HG02938 (cell line): ENCODE data around the gene LSM3.

Experiments used
- ATAC-seq: cut with Tn5 transposase; IDR thresholded peaks from one replicate; pipeline ENCODE4 v1.9.1; 2021; ENCODE audit warnings: mild to moderate bottlenecking, moderate library complexity; ENCODE audit not compliant: unreplicated experiment

The LSM3 gene

GRCh38 chr3:14156843-14157561 is 21.6 kb upstream of the LSM3 start:
- no peak for ATAC-seq

- no peak for ATAC-seq
Measured at GRCh38 chr3:14157951-14158350, 20.7 kb upstream of the LSM3 start.

- ATAC-seq = no peak
Measured at GRCh38 chr3:14158370-14158769, 20.2 kb upstream of the LSM3 start.

- no peak for ATAC-seq
Measured at GRCh38 chr3:14159426-14159825, 19.2 kb upstream of the LSM3 start.

GRCh38 chr3:14161282-14161681 is 17.3 kb upstream of the LSM3 start:
- ATAC-seq = no peak

- no peak for ATAC-seq
Measured at GRCh38 chr3:14162178-14162577, 16.4 kb upstream of the LSM3 start.

- no peak for ATAC-seq
Measured at GRCh38 chr3:14166877-14167603, 11.6 kb upstream of the LSM3 start.

- ATAC-seq = no peak
Measured at GRCh38 chr3:14169435-14169834, 9.2 kb upstream of the LSM3 start.

GRCh38 chr3:14169871-14170270 is 8.7 kb upstream of the LSM3 start:
- no peak for ATAC-seq

- ATAC-seq = no peak
Measured at GRCh38 chr3:14170531-14171159, 8.0 kb upstream of the LSM3 start.

GRCh38 chr3:14172496-14172895 is 6.1 kb upstream of the LSM3 start:
- ATAC-seq = no peak

- no peak for ATAC-seq
Measured at GRCh38 chr3:14174483-14174882, 4.1 kb upstream of the LSM3 start.

- ATAC-seq = no peak
Measured at GRCh38 chr3:14175383-14176037, 3.1 kb upstream of the LSM3 start.

GRCh38 chr3:14177580-14178246 is 904 bp upstream of the LSM3 start:
- peak; percentile 11 for ATAC-seq

GRCh38 chr3:14179114-14179465 is 473 bp downstream of the LSM3 start:
- no peak for ATAC-seq

- no peak for ATAC-seq
Measured at GRCh38 chr3:14179795-14180194, 1.2 kb downstream of the LSM3 start.

GRCh38 chr3:14181253-14181652 is 2.6 kb downstream of the LSM3 start:
- ATAC-seq = no peak

- ATAC-seq = no peak
Measured at GRCh38 chr3:14183015-14183577, 4.5 kb downstream of the LSM3 start.

- ATAC-seq = no peak
Measured at GRCh38 chr3:14186854-14187458, 8.3 kb downstream of the LSM3 start.

- ATAC-seq = no peak
Measured at GRCh38 chr3:14188041-14188754, 9.6 kb downstream of the LSM3 start.
